B cell (primary cell): ENCODE results near the gene RGS3. TPM values are rescaled to one million over a fixed set of nuclear protein-coding genes. Genes with fewer than 3 reads are reported as not detected.

ENCODE experiments used
- ATAC-seq: fragments of 200-7000 bp; cut with Tn5 transposase; one replicate; pipeline ENCODE4 v1.10.0; 2021; ENCODE audit warnings: low read depth, mild to moderate bottlenecking, moderate number of reproducible peaks, moderate library complexity
- CTCF ChIA-PET: fragments of 350-600 bp; sonication (Branson Sonifier 250); formaldehyde crosslinking; loops from one replicate; lab custom pipeline; 2021; ENCODE audit warnings: antibody characterized with exemption, inconsistent platforms; lab: Charles Lee
- POLR2A ChIA-PET: fragments of 350-600 bp; sonication (Branson Sonifier 250); formaldehyde crosslinking; loops from one replicate; lab custom pipeline; 2021; ENCODE audit warnings: antibody characterized with exemption; lab: Charles Lee
- DNase-seq: peaks from one replicate; pipeline ENCODE4 v3.0.0; 2013
- H2AFZ ChIP-seq: 2 replicates; pipeline ENCODE4 v1.6.1; 2012; ENCODE audit warnings: mild to moderate bottlenecking, low read depth, low read length; ENCODE audit not compliant: insufficient read depth, poor library complexity, severe bottlenecking
- H3K27ac ChIP-seq, 2 donors: 1 replicate in 1 of 2; 2 replicates in 1 of 2; pipeline ENCODE4 v1.5.1; 2012 to 2013; ENCODE audit warnings: low read length in 2 of 2, mild to moderate bottlenecking in 2 of 2, moderate library complexity in 1 of 2
- H3K27me3 ChIP-seq, 4 experiments: fragments of 200-600 bp in 1 of 4; sonication (generic) in 1 of 4; replicated peaks in 1 of 4; 1 replicate in 2 of 4; 2 replicates in 2 of 4; pipeline versions ENCODE4 v1.6.1 to v1.7.0; 2013 to 2016; ENCODE audit warnings: low read length in 3 of 4, mild to moderate bottlenecking in 2 of 4, mixed read lengths in 1 of 4, moderate library complexity in 1 of 4; ENCODE audit not compliant: insufficient read depth in 4 of 4, control insufficient read depth in 3 of 4; ENCODE audit errors: control extremely low read depth in 1 of 4
- H3K36me3 ChIP-seq, 2 experiments: replicated peaks in 1 of 2; 1 replicate in 1 of 2; 2 replicates in 1 of 2; pipeline versions ENCODE4 v1.6.1 to v1.7.1; 2013; ENCODE audit warnings: low read length in 1 of 2; ENCODE audit not compliant: insufficient read depth in 2 of 2, control insufficient read depth in 1 of 2; ENCODE audit errors: control extremely low read depth in 1 of 2, extremely low read depth in 1 of 2
- H3K4me1 ChIP-seq, 2 donors: fragments of 200-600 bp in 1 of 2; sonication (generic) in 1 of 2; 1 replicate in 1 of 2; 2 replicates in 1 of 2; pipeline versions ENCODE4 v1.5.1 to v1.6.1; 2013 to 2017; ENCODE audit warnings: low read length in 2 of 2; ENCODE audit not compliant: control insufficient read depth in 2 of 2, insufficient read depth in 2 of 2
- H3K4me2 ChIP-seq: replicated peaks from 2 replicates; pipeline ENCODE3; 2012; ENCODE audit warnings: mild to moderate bottlenecking, low read depth, low read length; ENCODE audit not compliant: poor library complexity, severe bottlenecking
- H3K4me3 ChIP-seq, 5 experiments: fragments of 200-600 bp in 1 of 5; sonication (generic) in 1 of 5; 1 replicate in 3 of 5; 2 replicates in 2 of 5; pipeline versions ENCODE4 v1.5.1 to v1.7.0; 2011 to 2016; ENCODE audit warnings: low read length in 4 of 5, mild to moderate bottlenecking in 4 of 5, low read depth in 2 of 5, control low read depth in 1 of 5, moderate library complexity in 1 of 5; ENCODE audit not compliant: insufficient read depth in 1 of 5; ENCODE audit errors: control extremely low read depth in 1 of 5, extremely low read depth in 1 of 5
- H3K79me2 ChIP-seq: fragments of 200-600 bp; sonication (generic); one replicate; pipeline ENCODE4 v1.6.0; 2016; ENCODE audit warnings: low read length; ENCODE audit not compliant: control insufficient read depth, insufficient read depth
- H3K9ac ChIP-seq: fragments of 200-600 bp; sonication (generic); 2 replicates; pipeline ENCODE4 v1.6.1; 2017; ENCODE audit warnings: mild to moderate bottlenecking, low read length, moderate library complexity
- H3K9me3 ChIP-seq, 3 donors: one replicate each; pipeline versions ENCODE4 v1.6.1 to v1.7.1; 2013; ENCODE audit warnings: low read length in 2 of 3; ENCODE audit not compliant: control insufficient read depth in 2 of 3, insufficient read depth in 1 of 3; ENCODE audit errors: control extremely low read depth in 1 of 3
- H4K20me1 ChIP-seq: 2 replicates; pipeline ENCODE4 v1.6.0; 2012; ENCODE audit warnings: mild to moderate bottlenecking, low read length; ENCODE audit not compliant: insufficient read depth, control insufficient read depth, poor library complexity, severe bottlenecking
- H3K27ac Mint-ChIP-seq: one replicate; pipeline ENCODE4 v1.8.0; 2021; ENCODE audit warnings: mixed read lengths
- H3K27me3 Mint-ChIP-seq: one replicate; pipeline ENCODE4 v1.8.0; 2021; ENCODE audit warnings: mixed read lengths
- H3K4me1 Mint-ChIP-seq: one replicate; pipeline ENCODE4 v1.8.0; 2021; ENCODE audit warnings: mixed read lengths
- H3K4me3 Mint-ChIP-seq: one replicate; pipeline ENCODE4 v1.8.0; 2021; ENCODE audit warnings: mixed read lengths
- H3K9me3 Mint-ChIP-seq: one replicate; pipeline ENCODE4 v1.8.0; 2022; ENCODE audit warnings: mixed read lengths; ENCODE audit not compliant: insufficient read depth
- EZH2 ChIP-seq: IDR thresholded peaks from 2 replicates; pipeline ENCODE4 v1.6.1; 2012; ENCODE audit warnings: borderline replicate concordance, low read depth, mild to moderate bottlenecking, moderate library complexity, low read length; ENCODE audit not compliant: insufficient read depth, poor library complexity, severe bottlenecking
- WGBS: methylation state at CpG from one replicate; pipeline ENCODE4 v1.1.5; 2013; ENCODE audit warnings: missing lambda C conversion rate; ENCODE audit not compliant: insufficient coverage; 5-methylcytosine and 5-hydroxymethylcytosine counted together
- intact Hi-C: fragments of 100-400 bp; cut with micrococcal nuclease; formaldehyde crosslinking; loops from one replicate; pipeline ENCODE4 v1.10.0; 2022
- polyA plus RNA-seq: library from polyadenylated mRNA; depleted of rRNA; stranded (reverse); fragments of >200 nt; gene quantifications from 2 replicates; pipeline ENCODE4 v1.2.3, GENCODE V29; 2012
- total RNA-seq, 2 donors: library from RNA; stranded (reverse); fragments of 120-200 nt in 1 of 2; gene quantifications; 1 replicate in 1 of 2; 2 replicates in 1 of 2; pipeline versions ENCODE4 v1.2.3 to v1.2.4, GENCODE V29; 2013 to 2022
- TF ChIP-seq, protein P1 (sequence below): fragments of 200-600 bp; IDR thresholded peaks from one replicate; pipeline ENCODE4 v1.8.0; 2022; ENCODE audit warnings: antibody characterized with exemption, mild to moderate bottlenecking

RGS3 gene
- total and polyA plus RNA-seq, 2 donors (not counting 1 experiment from before 2014, with no cell fraction given), result 12.0 to 15.6 TPM

DNA sequence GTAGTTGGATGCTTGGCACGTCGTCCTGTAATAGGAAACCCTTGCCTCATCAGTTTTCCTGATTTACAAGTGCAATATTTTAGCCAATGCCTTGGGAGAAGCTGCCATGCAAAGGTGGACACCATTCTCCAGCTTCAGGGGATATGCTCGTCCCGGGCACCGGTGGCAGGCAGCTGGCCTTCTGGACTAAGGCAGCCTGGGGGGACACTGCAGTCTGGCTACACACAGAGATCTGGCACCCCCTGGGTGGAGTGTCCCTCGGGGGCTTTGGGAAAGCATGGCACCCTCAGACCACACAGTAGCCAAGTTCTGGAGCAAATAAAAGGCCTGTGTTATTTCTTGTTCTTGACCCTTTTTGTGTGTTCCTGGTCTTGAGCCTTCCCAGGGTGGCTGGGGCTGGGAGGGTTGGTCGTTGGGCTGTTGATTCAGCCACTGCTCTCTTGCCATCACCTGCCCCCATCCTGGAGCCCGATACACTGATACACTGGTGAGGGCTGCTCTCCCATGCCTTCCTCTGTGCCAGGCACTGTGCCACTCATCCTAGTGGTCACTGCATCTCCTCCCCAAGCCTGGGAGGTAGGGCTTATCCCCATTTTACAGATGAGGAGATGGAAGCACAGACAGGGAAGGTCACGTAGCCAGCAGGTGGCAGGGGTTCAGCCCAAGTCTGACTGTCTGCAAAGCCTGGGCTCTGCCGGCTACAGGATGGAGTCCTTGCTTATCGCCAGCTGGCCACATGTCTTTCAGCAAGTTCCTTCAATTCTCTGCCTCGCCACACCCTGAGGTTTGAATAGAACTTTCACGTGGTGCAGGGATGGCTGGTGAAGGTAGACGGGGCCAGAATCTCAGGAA is 134.1 kb downstream of the RGS3 start:
- POLR2A ChIA-PET, result no interaction called here
- Histone ChIP-seq H3K9me3 (peaks cover 0 to 4% (median 0%) of the 10 kb centered on the region in 3 donors), H3K9ac (no peak overlapping the region), H3K4me3 (no peak overlapping the region), H2AFZ (no peak overlapping the region), H3K4me2 (no peak overlapping the region), H3K27me3 (peaks cover 0 to 3% (median 0%) of the 10 kb centered on the region in 4 experiments), H3K27ac (no peak overlapping the region), H3K4me1 (peaks cover 12 to 21% of the 10 kb centered on the region in 2 donors), H4K20me1 (no peaks in the 10 kb centered on the region), H3K79me2 (no peaks in the 10 kb centered on the region), H3K36me3 (peaks cover 0 to 38% of the 10 kb centered on the region in 2 experiments)
- Mint-ChIP-seq H3K4me3 (no peak overlapping the region), H3K27ac (no peak overlapping the region), H3K9me3 (no peaks in the 10 kb centered on the region), H3K27me3 (no peaks in the 10 kb centered on the region), H3K4me1 (peaks cover 19% of the 10 kb centered on the region)
- ATAC-seq, result no peak
- DNase-seq, result no peak
- 92% methylated on average over 10 of the region's 14 CpGs for WGBS
- TF ChIP-seq EZH2, result no peak
- TF ChIP-seq, protein P1, sequence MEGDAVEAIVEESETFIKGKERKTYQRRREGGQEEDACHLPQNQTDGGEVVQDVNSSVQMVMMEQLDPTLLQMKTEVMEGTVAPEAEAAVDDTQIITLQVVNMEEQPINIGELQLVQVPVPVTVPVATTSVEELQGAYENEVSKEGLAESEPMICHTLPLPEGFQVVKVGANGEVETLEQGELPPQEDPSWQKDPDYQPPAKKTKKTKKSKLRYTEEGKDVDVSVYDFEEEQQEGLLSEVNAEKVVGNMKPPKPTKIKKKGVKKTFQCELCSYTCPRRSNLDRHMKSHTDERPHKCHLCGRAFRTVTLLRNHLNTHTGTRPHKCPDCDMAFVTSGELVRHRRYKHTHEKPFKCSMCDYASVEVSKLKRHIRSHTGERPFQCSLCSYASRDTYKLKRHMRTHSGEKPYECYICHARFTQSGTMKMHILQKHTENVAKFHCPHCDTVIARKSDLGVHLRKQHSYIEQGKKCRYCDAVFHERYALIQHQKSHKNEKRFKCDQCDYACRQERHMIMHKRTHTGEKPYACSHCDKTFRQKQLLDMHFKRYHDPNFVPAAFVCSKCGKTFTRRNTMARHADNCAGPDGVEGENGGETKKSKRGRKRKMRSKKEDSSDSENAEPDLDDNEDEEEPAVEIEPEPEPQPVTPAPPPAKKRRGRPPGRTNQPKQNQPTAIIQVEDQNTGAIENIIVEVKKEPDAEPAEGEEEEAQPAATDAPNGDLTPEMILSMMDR, result no peak
- intact Hi-C loops, result no loop called here
- CTCF ChIA-PET, result interaction anchor here (0.7 to 1.4 kb wide), 4 partner anchors 16 to 348 kb away, joined by 3 to 9 read pairs (median 4); no protein-coding TSS in a partner anchor

DNA sequence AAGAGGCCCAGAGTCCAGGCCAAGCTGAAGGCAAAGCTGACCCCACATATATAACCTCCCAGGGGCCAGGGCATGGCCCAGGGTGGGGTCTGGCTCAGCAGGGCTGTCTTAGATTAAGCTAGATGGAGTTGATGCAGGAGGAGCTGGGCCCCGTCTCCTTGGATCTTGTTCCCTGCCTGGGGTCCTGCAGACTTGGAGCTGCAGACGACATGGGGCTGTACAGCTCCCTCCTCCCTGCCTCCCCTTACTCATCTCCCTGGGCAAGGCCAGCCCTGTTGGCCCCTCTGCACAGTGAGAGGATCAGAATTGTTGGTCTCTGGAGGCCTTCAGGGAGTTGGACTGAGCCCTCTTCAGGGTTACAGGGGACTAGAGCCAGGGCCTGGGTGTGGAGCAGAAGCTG is 134.9 kb downstream of the RGS3 start:
- Histone ChIP-seq H4K20me1 (no peaks in the 10 kb centered on the region), H3K36me3 (peaks cover 0 to 35% of the 10 kb centered on the region in 2 experiments), H3K27ac (no peak overlapping the region), H3K27me3 (peaks cover 0 to 4% (median 0%) of the 10 kb centered on the region in 4 experiments), H2AFZ (no peak overlapping the region), H3K4me1 (peaks cover 6 to 24% of the 10 kb centered on the region in 2 donors), H3K9ac (no peak overlapping the region), H3K4me2 (no peak overlapping the region), H3K79me2 (no peaks in the 10 kb centered on the region), H3K4me3 (no peak overlapping the region), H3K9me3 (peaks cover 0 to 4% (median 0%) of the 10 kb centered on the region in 3 donors)
- TF ChIP-seq, protein P1, result no peak
- no peak for TF ChIP-seq EZH2
- DNase-seq (no peak), ATAC-seq (no peak)
- Mint-ChIP-seq H3K4me3 (no peak overlapping the region), H3K9me3 (no peaks in the 10 kb centered on the region), H3K27me3 (no peaks in the 10 kb centered on the region), H3K27ac (no peak overlapping the region), H3K4me1 (peaks cover 22% of the 10 kb centered on the region)
- CTCF ChIA-PET, result interaction anchor here (1.0 kb wide), 2 partner anchors 16 to 152 kb away, joined by 3 to 4 read pairs; no protein-coding TSS in a partner anchor
- intact Hi-C loops, result no loop called here
- POLR2A ChIA-PET, result no interaction called here
- WGBS, result 92% methylated on average over 2 of the region's 2 CpGs
